Neural crest cell (in vitro differentiated cells): ENCODE results near the gene MEAK7. TPM values are rescaled to one million over a fixed set of nuclear protein-coding genes. Genes with fewer than 3 reads are reported as not detected.

ENCODE experiments used
- DNase-seq: peaks from one replicate; pipeline ENCODE4 v3.0.0; 2021; ENCODE audit warnings: low read depth, mixed read lengths, low spot score
- H3K27ac Mint-ChIP-seq: one replicate; pipeline ENCODE4 v1.8.0; 2021; ENCODE audit warnings: mild to moderate bottlenecking, mixed read lengths; ENCODE audit not compliant: unreplicated experiment
- H3K27me3 Mint-ChIP-seq: 2 replicates; pipeline ENCODE4 v1.8.0; 2021; ENCODE audit warnings: low read depth, mild to moderate bottlenecking, mixed read lengths
- H3K36me3 Mint-ChIP-seq: 2 replicates; pipeline ENCODE4 v1.8.0; 2021; ENCODE audit warnings: low read depth, mild to moderate bottlenecking, mixed read lengths
- H3K4me1 Mint-ChIP-seq: 2 replicates; pipeline ENCODE4 v1.8.0; 2021; ENCODE audit warnings: mixed read lengths
- H3K4me3 Mint-ChIP-seq: one replicate; pipeline ENCODE4 v1.8.0; 2021; ENCODE audit warnings: mild to moderate bottlenecking, mixed read lengths
- H3K9me3 Mint-ChIP-seq: 2 replicates; pipeline ENCODE4 v1.8.0; 2021; ENCODE audit warnings: mixed read lengths
- total RNA-seq: library from RNA; stranded (reverse); gene quantifications from 2 replicates; pipeline ENCODE4 v1.2.1, GENCODE V29; 2021
- TF ChIP-seq, protein P1 (sequence below): fragments of 200-600 bp; sonication (generic); conservative IDR thresholded peaks from 2 replicates; pipeline ENCODE4 v1.5.0; 2021; ENCODE audit warnings: antibody characterized with exemption, mild to moderate bottlenecking

MEAK7 gene
- total RNA-seq, 1 donor from 2014 or later = 29.5 TPM

GRCh38 chr16:84467256-84467655, 37.2 kb downstream of the MEAK7 start:
- TF ChIP-seq, protein P1, sequence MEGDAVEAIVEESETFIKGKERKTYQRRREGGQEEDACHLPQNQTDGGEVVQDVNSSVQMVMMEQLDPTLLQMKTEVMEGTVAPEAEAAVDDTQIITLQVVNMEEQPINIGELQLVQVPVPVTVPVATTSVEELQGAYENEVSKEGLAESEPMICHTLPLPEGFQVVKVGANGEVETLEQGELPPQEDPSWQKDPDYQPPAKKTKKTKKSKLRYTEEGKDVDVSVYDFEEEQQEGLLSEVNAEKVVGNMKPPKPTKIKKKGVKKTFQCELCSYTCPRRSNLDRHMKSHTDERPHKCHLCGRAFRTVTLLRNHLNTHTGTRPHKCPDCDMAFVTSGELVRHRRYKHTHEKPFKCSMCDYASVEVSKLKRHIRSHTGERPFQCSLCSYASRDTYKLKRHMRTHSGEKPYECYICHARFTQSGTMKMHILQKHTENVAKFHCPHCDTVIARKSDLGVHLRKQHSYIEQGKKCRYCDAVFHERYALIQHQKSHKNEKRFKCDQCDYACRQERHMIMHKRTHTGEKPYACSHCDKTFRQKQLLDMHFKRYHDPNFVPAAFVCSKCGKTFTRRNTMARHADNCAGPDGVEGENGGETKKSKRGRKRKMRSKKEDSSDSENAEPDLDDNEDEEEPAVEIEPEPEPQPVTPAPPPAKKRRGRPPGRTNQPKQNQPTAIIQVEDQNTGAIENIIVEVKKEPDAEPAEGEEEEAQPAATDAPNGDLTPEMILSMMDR = no peak
- Mint-ChIP-seq H3K4me1 (no peaks in the 10 kb centered on the region), H3K27ac (no peak overlapping the region), H3K36me3 (peaks cover 31% of the 10 kb centered on the region), H3K27me3 (no peaks in the 10 kb centered on the region), H3K9me3 (peaks cover 6% of the 10 kb centered on the region), H3K4me3 (no peak overlapping the region)
- DNase-seq = no peak

DNA sequence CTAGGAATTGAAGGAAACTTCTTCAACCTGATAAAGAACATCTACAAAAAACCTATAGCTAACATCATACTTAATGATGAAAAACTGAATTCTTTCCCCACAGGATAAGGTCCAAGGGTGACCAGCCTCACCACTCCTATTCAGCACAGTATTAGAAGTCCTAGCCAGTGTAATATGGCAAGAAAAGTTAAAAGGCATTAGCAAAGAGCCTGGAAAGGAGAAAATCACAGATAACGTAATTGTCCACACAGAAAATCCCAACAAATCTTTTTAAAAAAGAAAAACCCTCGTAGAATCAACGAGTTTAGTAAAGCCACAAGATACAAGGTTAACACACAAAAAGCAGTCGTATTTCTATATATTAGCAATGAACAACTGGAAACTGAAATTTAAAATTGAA, 37.8 kb downstream of the MEAK7 start:
- H3K36me3 Mint-ChIP-seq = peaks cover 28% of the 10 kb centered on the region
- no peaks in the 10 kb centered on the region for H3K4me1 Mint-ChIP-seq
- no peak overlapping the region for H3K27ac Mint-ChIP-seq
- no peaks in the 10 kb centered on the region for H3K27me3 Mint-ChIP-seq
- no peak overlapping the region for H3K4me3 Mint-ChIP-seq
- TF ChIP-seq, protein P1 = no peak
- DNase-seq = no peak
- H3K9me3 Mint-ChIP-seq = peaks cover 6% of the 10 kb centered on the region

GRCh38 chr16:84465154-84465553, 39.3 kb downstream of the MEAK7 start:
- H3K27me3 Mint-ChIP-seq = no peaks in the 10 kb centered on the region
- H3K36me3 Mint-ChIP-seq = peaks cover 29% of the 10 kb centered on the region
- H3K9me3 Mint-ChIP-seq = peaks cover 6% of the 10 kb centered on the region
- TF ChIP-seq, protein P1 = no peak
- no peak for DNase-seq
- H3K27ac Mint-ChIP-seq = no peak overlapping the region
- peaks cover 4% of the 10 kb centered on the region for H3K4me1 Mint-ChIP-seq
- H3K4me3 Mint-ChIP-seq = no peak overlapping the region

DNA sequence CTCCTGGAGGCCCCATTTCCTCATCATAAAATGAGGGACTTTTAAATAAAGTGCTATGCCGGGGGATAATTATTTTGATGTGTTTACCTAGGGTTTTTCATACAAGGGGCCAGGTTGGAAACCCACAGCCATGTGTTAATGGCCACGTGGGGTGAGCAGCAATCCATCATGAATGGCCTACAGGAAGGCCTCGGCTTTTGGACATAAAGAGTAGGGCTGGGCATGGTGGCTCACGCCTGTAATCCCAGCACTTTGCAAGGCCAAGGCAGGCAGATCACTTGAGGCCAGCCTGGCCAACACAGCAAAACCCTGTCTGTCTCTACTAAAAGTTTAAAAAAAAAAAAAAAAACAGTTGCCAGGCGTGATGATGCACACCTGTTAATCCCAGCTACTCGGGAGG, 40.3 kb downstream of the MEAK7 start:
- Mint-ChIP-seq H3K27ac (no peak overlapping the region), H3K27me3 (no peaks in the 10 kb centered on the region), H3K4me1 (peaks cover 4% of the 10 kb centered on the region), H3K4me3 (no peak overlapping the region), H3K9me3 (peaks cover 6% of the 10 kb centered on the region), H3K36me3 (peaks cover 35% of the 10 kb centered on the region)
- DNase-seq = no peak
- TF ChIP-seq, protein P1 = no peak

- peaks cover 36% of the 10 kb centered on the region for H3K36me3 Mint-ChIP-seq
- no peak overlapping the region for H3K27ac Mint-ChIP-seq
- H3K4me3 Mint-ChIP-seq = no peak overlapping the region
- H3K4me1 Mint-ChIP-seq = peaks cover 4% of the 10 kb centered on the region
- no peak for DNase-seq
- peaks cover 6% of the 10 kb centered on the region for H3K9me3 Mint-ChIP-seq
- TF ChIP-seq, protein P1 = no peak
- H3K27me3 Mint-ChIP-seq = no peaks in the 10 kb centered on the region
Measured at GRCh38 chr16:84463221-84463620, 41.2 kb downstream of the MEAK7 start.
